ENCODE results near the gene WDR90. TPM values are rescaled to one million over a fixed set of nuclear protein-coding genes. Genes with fewer than 3 reads are reported as not detected.

WDR90 gene
- total RNA-seq, 4 donors from 2014 or later, result 11.1 to 32.1 (median 18.9) TPM

GRCh38 chr16:609984-610383 lies 39.2 kb upstream of the WDR90 start:
- intact Hi-C loops (cut with DNase I; ENCODE audit: low total_unique reads), result no loop called here
- H3K4me3 ChIP-seq (ENCODE audit: low read depth, poor library complexity, severe bottlenecking), result no peak overlapping the region
- DNase-seq (ENCODE audit: low spot score in 2 of 2), result no peak
- no peak for TF ChIP-seq POLR2A (IDR thresholded peaks at IDR 0.05)
- TF ChIP-seq CTCF (IDR thresholded peaks at IDR 0.05), result no peak
- 91% methylated on average over 8 to 14 of the region's 14 CpGs for WGBS, 2 donors

- no peak for DNase-seq (ENCODE audit: low spot score in 2 of 2)
- 54 to 56% methylated on average over 22 of the region's 28 CpGs for WGBS, 2 donors
- intact Hi-C loops (cut with DNase I; ENCODE audit: low total_unique reads), result no loop called here
- H3K4me3 ChIP-seq (ENCODE audit: low read depth, poor library complexity, severe bottlenecking), result no peak overlapping the region
- TF ChIP-seq CTCF (IDR thresholded peaks at IDR 0.05) (no peak), POLR2A (IDR thresholded peaks at IDR 0.05) (no peak)
Observed at GRCh38 chr16:610513-611381, 38.4 kb upstream of the WDR90 start.

- no peak for TF ChIP-seq CTCF (IDR thresholded peaks at IDR 0.05)
- TF ChIP-seq POLR2A (IDR thresholded peaks at IDR 0.05), result no peak
- no peak for DNase-seq (ENCODE audit: low spot score in 2 of 2)
- no peak overlapping the region for H3K4me3 ChIP-seq (ENCODE audit: low read depth, poor library complexity, severe bottlenecking)
- intact Hi-C loops (cut with DNase I; ENCODE audit: low total_unique reads), result no loop called here
- WGBS, 2 donors, result 92 to 94% methylated on average over 13 of the region's 13 CpGs
Observed at GRCh38 chr16:615122-615521, 34.0 kb upstream of the WDR90 start.

GRCh38 chr16:616733-617586 lies 32.2 kb upstream of the WDR90 start:
- intact Hi-C loops (cut with DNase I; ENCODE audit: low total_unique reads), result no loop called here
- TF ChIP-seq POLR2A (IDR thresholded peaks at IDR 0.05), result no peak
- no peak for TF ChIP-seq CTCF (IDR thresholded peaks at IDR 0.05)
- no peak for DNase-seq (ENCODE audit: low spot score in 2 of 2)
- H3K4me3 ChIP-seq (ENCODE audit: low read depth, poor library complexity, severe bottlenecking), result no peak overlapping the region
- 91 to 94% methylated on average over 24 to 38 of the region's 39 CpGs for WGBS, 2 donors

- H3K4me3 ChIP-seq (ENCODE audit: low read depth, poor library complexity, severe bottlenecking), result no peak overlapping the region
- TF ChIP-seq POLR2A (IDR thresholded peaks at IDR 0.05) (no peak), CTCF (IDR thresholded peaks at IDR 0.05) (no peak)
- WGBS, 2 donors, result 58 to 60% methylated on average over 16 of the region's 16 CpGs
- intact Hi-C loops (cut with DNase I; ENCODE audit: low total_unique reads), result no loop called here
- no peak for DNase-seq (ENCODE audit: low spot score in 2 of 2)
Observed at GRCh38 chr16:617855-618254, 31.3 kb upstream of the WDR90 start.
